Mucosa of descending colon (tissue), 3 donors: ENCODE data around the gene LTB4R. TPM values are rescaled to one million over a fixed set of nuclear protein-coding genes. Genes with fewer than 3 reads are reported as not detected.

Source experiments
- ATAC-seq: fragments of 200-7000 bp; cut with Tn5 transposase; one replicate; pipeline ENCODE4 v1.9.1; 2020; ENCODE audit warnings: mild to moderate bottlenecking, moderate library complexity
- DNase-seq, 3 donors: peaks; one replicate each; pipeline ENCODE4 v3.0.0-alpha.2; 2020
- H3K36me3 ChIP-seq: fragments of 200-600 bp; one replicate; pipeline ENCODE4 v1.8.0; 2021; ENCODE audit warnings: low read depth, mild to moderate bottlenecking
- H3K4me1 ChIP-seq: fragments of 200-600 bp; one replicate; pipeline ENCODE4 v1.8.0; 2021; ENCODE audit warnings: low read depth, mild to moderate bottlenecking
- H3K4me3 ChIP-seq: fragments of 200-600 bp; one replicate; pipeline ENCODE4 v1.8.0; 2021; ENCODE audit warnings: mild to moderate bottlenecking
- H3K9me3 ChIP-seq: fragments of 200-600 bp; one replicate; pipeline ENCODE4 v1.8.0; 2021; ENCODE audit warnings: mild to moderate bottlenecking
- CTCF ChIP-seq: fragments of 200-600 bp; IDR thresholded peaks from one replicate; pipeline ENCODE4 v1.8.0; 2022; ENCODE audit warnings: antibody characterized with exemption, mild to moderate bottlenecking
- intact Hi-C, 2 donors: fragments of 100-400 bp; cut with DNase I in 1 of 2; cut with micrococcal nuclease in 1 of 2; formaldehyde crosslinking; loops; one replicate each; pipeline versions ENCODE4 v1.11.0 to v1.11.1; 2022; cut with DNase I, micrococcal nuclease
- total RNA-seq, 3 donors: library from RNA; stranded (reverse); fragmentation: NEBNext Ultra II Directional in 2 of 3; extraction: Animal tissue kit (Norgen Biotek cat#: 25700) in 2 of 3; gene quantifications; one replicate each; pipeline versions ENCODE4 v1.2.1 to v1.2.4, GENCODE V29; 2021 to 2023
- donor health status: DM: no; HTN: no; CAD: no; lungs with moderate emphysema.
- donor health status: DM: no; HTN: no; CAD: no.
- donor health status: DM: no; HTN: yes; CAD: no.

The LTB4R gene
- total RNA-seq, 3 donors from 2014 or later = 3.4 to 6.1 (median 3.8) TPM

GRCh38 chr14:24266344-24267244 is 44.7 kb upstream of the LTB4R start:
- intact Hi-C loops = no loop called here
- H3K36me3 ChIP-seq = no peaks in the 10 kb centered on the region

GRCh38 chr14:24267516-24267915 is 43.8 kb upstream of the LTB4R start:
- Histone ChIP-seq H3K9me3 (no peaks in the 10 kb centered on the region), H3K36me3 (no peaks in the 10 kb centered on the region), H3K4me3 (no peak overlapping the region), H3K4me1 (no peaks in the 10 kb centered on the region)
- ATAC-seq (no peak), DNase-seq (peak in 1 of 3 donors; percentile 5)
- TF ChIP-seq CTCF = no peak
- intact Hi-C loops = no loop called here

More at GRCh38 chr14:24266344-24267244, 44.7 kb upstream of the LTB4R start:
- no peak for TF ChIP-seq CTCF
- no peak overlapping the region for H3K4me3 ChIP-seq
- no peak for ATAC-seq
- H3K9me3 ChIP-seq = no peaks in the 10 kb centered on the region
- no peaks in the 10 kb centered on the region for H3K4me1 ChIP-seq
- DNase-seq = peak in 1 of 3 donors; percentile 15

GRCh38 chr14:24268225-24268624 is 43.1 kb upstream of the LTB4R start:
- DNase-seq (peak in 1 of 3 donors; percentile 11), ATAC-seq (no peak)
- no peak for TF ChIP-seq CTCF
- Histone ChIP-seq H3K36me3 (no peaks in the 10 kb centered on the region), H3K4me1 (no peaks in the 10 kb centered on the region), H3K4me3 (no peak overlapping the region), H3K9me3 (no peaks in the 10 kb centered on the region)
- intact Hi-C loops = no loop called here

GRCh38 chr14:24269368-24269767 is 41.9 kb upstream of the LTB4R start:
- ATAC-seq = no peak
- Histone ChIP-seq H3K4me1 (no peaks in the 10 kb centered on the region), H3K9me3 (no peaks in the 10 kb centered on the region), H3K4me3 (no peak overlapping the region), H3K36me3 (no peaks in the 10 kb centered on the region)
- no peak for TF ChIP-seq CTCF
- intact Hi-C loops = no loop called here
- peak in 1 of 3 donors; percentile 21 for DNase-seq

GRCh38 chr14:24269910-24270536 is 41.3 kb upstream of the LTB4R start:
- H3K4me3 ChIP-seq = no peak overlapping the region
- DNase-seq (peak in 1 of 3 donors; percentile 29), ATAC-seq (no peak)
- intact Hi-C loops = no loop called here
- H3K36me3 ChIP-seq = no peaks in the 10 kb centered on the region
- no peak for TF ChIP-seq CTCF
- H3K4me1 ChIP-seq = no peaks in the 10 kb centered on the region
- H3K9me3 ChIP-seq = no peaks in the 10 kb centered on the region
